Aorta (tissue), 5 donors: Measurements from ENCODE around the gene HDAC5. TPM values are rescaled to one million over a fixed set of nuclear protein-coding genes. Genes with fewer than 3 reads are reported as not detected.
A peak's percentile ranks its signal among the peaks of the same experiment; 100 is the strongest.

Experiments
- ATAC-seq: fragments of 200-7000 bp; cut with Tn5 transposase; one replicate; pipeline ENCODE4 v1.9.1; 2022; ENCODE audit warnings: moderate library complexity; ENCODE audit not compliant: low FRiP score
- DNase-seq, 2 donors: peaks; one replicate each; pipeline ENCODE4 v3.0.0-alpha.2; 2020
- H3K27ac ChIP-seq, 2 donors: one replicate each; pipeline ENCODE4 v1.5.1; 2013; ENCODE audit warnings: low read length in 2 of 2, mild to moderate bottlenecking in 2 of 2, moderate library complexity in 2 of 2, control low read depth in 1 of 2, inconsistent platforms in 1 of 2, low read depth in 1 of 2
- H3K27me3 ChIP-seq, 2 donors: one replicate each; pipeline ENCODE4 v1.6.1; 2013; ENCODE audit warnings: control low read depth in 1 of 2, low read length in 1 of 2, mild to moderate bottlenecking in 1 of 2, moderate library complexity in 1 of 2; ENCODE audit not compliant: insufficient read depth in 2 of 2, control insufficient read depth in 1 of 2
- H3K36me3 ChIP-seq, 2 donors: one replicate each; pipeline ENCODE4 v1.6.1; 2013; ENCODE audit warnings: control low read depth in 1 of 2, low read length in 1 of 2, mild to moderate bottlenecking in 1 of 2; ENCODE audit not compliant: insufficient read depth in 2 of 2, control insufficient read depth in 1 of 2
- H3K4me1 ChIP-seq, 2 donors: one replicate each; pipeline ENCODE4 v1.6.1; 2013; ENCODE audit warnings: low read length in 2 of 2, control low read depth in 1 of 2, mild to moderate bottlenecking in 1 of 2, moderate library complexity in 1 of 2; ENCODE audit not compliant: insufficient read depth in 2 of 2, control insufficient read depth in 1 of 2
- H3K4me3 ChIP-seq, 2 donors: one replicate each; pipeline ENCODE4 v1.5.1; 2013; ENCODE audit warnings: low read length in 2 of 2, control low read depth in 1 of 2, mild to moderate bottlenecking in 1 of 2
- H3K9me3 ChIP-seq: one replicate; pipeline ENCODE4 v1.6.1; 2013; ENCODE audit warnings: mild to moderate bottlenecking, low read length; ENCODE audit not compliant: control insufficient read depth
- WGBS, 2 donors: extraction: QIAGEN DNeasy Blood & Tissue Kit; methylation state at CpG; one replicate each; pipeline ENCODE4 v1.1.7; 2013; 5-methylcytosine and 5-hydroxymethylcytosine counted together
- intact Hi-C, 2 donors: fragments of 100-400 bp; cut with DNase I; formaldehyde crosslinking; loops; one replicate each; pipeline versions ENCODE4 v1.14.2 to v1.15.0; 2022
- long read RNA-seq, 2 donors: library from polyadenylated mRNA; unstranded; transcript quantifications; one replicate each; pipeline ENCODE4 v2.0.0, GENCODE V29; 2020 to 2021
- polyA plus RNA-seq, 2 donors: library from polyadenylated mRNA; stranded (reverse); fragments of 200-250 nt; gene quantifications; one replicate each; pipeline ENCODE4 v1.2.3, GENCODE V29; 2013
- total RNA-seq, 2 donors: library from RNA; stranded (reverse); fragmentation: NEBNext Ultra II Directional; extraction: Animal tissue kit (Norgen Biotek cat#: 25700); gene quantifications; one replicate each; pipeline ENCODE4 v1.2.1, GENCODE V29; 2021
- donor health status: healthy with polysubstance abuse.
- donor health status: Bipolar disorder and iron deficiency.
- donor health status: DM: no; HTN: no; CAD: no.
- donor health status: DM: no; HTN: no; CAD: no.
- donor health status: DM: yes; HTN: yes; CAD: no.

The HDAC5 gene
- total RNA-seq = 10 to 100 TPM; 69.7 to 82.6 TPM
- polyA plus RNA-seq = 10 to 100 TPM; 28.9 to 83.4 TPM
- long read RNA-seq, donor 1, full-length matches to known transcripts = 17 of 273 reads
- long read RNA-seq, donor 1, partial matches to known transcripts = 196 of 273 reads
- long read RNA-seq, donor 1, other reads (novel, unspliced or antisense) = 60 of 273 reads
- long read RNA-seq, donor 2, full-length matches to known transcripts = 20 of 124 reads
- long read RNA-seq, donor 2, partial matches to known transcripts = 70 of 124 reads
- long read RNA-seq, donor 2, other reads (novel, unspliced or antisense) = 34 of 124 reads

GRCh38 chr17:44123356-44124117 lies at the start of gene HDAC5:
Gene HDAC5, minus strand, starts transcription at chr17:44123641. Its CDS starts 6,126 bp downstream, at chr17:44117515.
- intact Hi-C loops = loop anchor here in 1 of 2 donors (1.0 to 10.0 kb wide), 3 partner anchors 15 to 219 kb away; partner anchors contain the start of gene MPP2
- peak; percentile 98 for ATAC-seq
- Histone ChIP-seq H3K27me3 (no peaks in the 10 kb centered on the region), H3K4me1 (no peaks in the 10 kb centered on the region), H3K4me3 (peak within 1 kb of the TSS; percentile 96 to 98), H3K36me3 (no peaks in the 10 kb centered on the region), H3K9me3 (no peaks in the 10 kb centered on the region), H3K27ac (peak within 1 kb of the TSS; percentile 69 to 76)
- DNase-seq = peak; percentile 98
- 0 to 1% methylated on average over 44 to 78 of the region's 78 CpGs for WGBS, 2 donors

- intact Hi-C loops = no loop called here
- 84 to 88% methylated on average over 17 of the region's 17 CpGs for WGBS, 2 donors
- no peak for DNase-seq
- no peak overlapping the region for H3K27ac ChIP-seq
- H3K4me3 ChIP-seq = no peak overlapping the region
- peaks cover 0 to 3% of the 10 kb centered on the region in 2 donors for H3K36me3 ChIP-seq
- ATAC-seq = no peak
- no peaks in the 10 kb centered on the region for H3K27me3 ChIP-seq
- H3K9me3 ChIP-seq = no peaks in the 10 kb centered on the region
- no peaks in the 10 kb centered on the region for H3K4me1 ChIP-seq
Observed at GRCh38 chr17:44171931-44172455, 48.6 kb upstream of the HDAC5 start.

GRCh38 chr17:44170499-44171201 lies 47.2 kb upstream of the HDAC5 start, which contains the start of gene ASB16:
Gene ASB16, plus strand, starts transcription at chr17:44170704. Its CDS starts 86 bp downstream, at chr17:44170790.
- DNase-seq = peak in 1 of 2 donors; percentile 61
- WGBS, 2 donors = 4 to 5% methylated on average over 21 of the region's 21 CpGs
- H3K36me3 ChIP-seq = no peaks in the 10 kb centered on the region
- no peaks in the 10 kb centered on the region for H3K4me1 ChIP-seq
- H3K9me3 ChIP-seq = no peaks in the 10 kb centered on the region
- ATAC-seq = peak; percentile 65
- peak within 1 kb of the TSS; percentile 3 to 11 for H3K27ac ChIP-seq
- peak within 1 kb of the TSS in 1 of 2 donors; percentile 16 for H3K4me3 ChIP-seq
- H3K27me3 ChIP-seq = no peaks in the 10 kb centered on the region
- intact Hi-C loops = loop anchor here in 1 of 2 donors (1.0 kb wide), 1 partner anchor 29 kb away; the partner anchor contains the start of gene HROB

GRCh38 chr17:44170135-44170498 lies 46.7 kb upstream of the HDAC5 start:
- 23 to 26% methylated on average over 5 of the region's 5 CpGs for WGBS, 2 donors
- Histone ChIP-seq H3K27me3 (no peaks in the 10 kb centered on the region), H3K4me1 (no peaks in the 10 kb centered on the region), H3K9me3 (no peaks in the 10 kb centered on the region), H3K4me3 (no peak overlapping the region), H3K27ac (peak overlapping the region in 1 of 2 donors; percentile 4), H3K36me3 (no peaks in the 10 kb centered on the region)
- ATAC-seq = no peak
- intact Hi-C loops = loop anchor here in 1 of 2 donors (1.0 kb wide), 1 partner anchor 29 kb away; the partner anchor contains the start of gene HROB
- DNase-seq = no peak

- intact Hi-C loops = loop anchor here (5.0 kb wide), 2 partner anchors 95 to 225 kb away; partner anchors contain the start of genes G6PC3 (in 1 of the 2) and PPY (in 1 of the 2)
Observed at GRCh38 chr17:44167181-44167861, 43.9 kb upstream of the HDAC5 start.

GRCh38 chr17:44164476-44164875 lies 41.0 kb upstream of the HDAC5 start:
- intact Hi-C loops = no loop called here

More at GRCh38 chr17:44167181-44167861, 43.9 kb upstream of the HDAC5 start:
- no peaks in the 10 kb centered on the region for H3K4me1 ChIP-seq
- H3K27ac ChIP-seq = no peak overlapping the region
- H3K27me3 ChIP-seq = no peaks in the 10 kb centered on the region
- ATAC-seq (no peak), DNase-seq (no peak)
- 4 to 10% methylated on average over 7 of the region's 7 CpGs for WGBS, 2 donors
- H3K4me3 ChIP-seq = no peak overlapping the region
- H3K9me3 ChIP-seq = no peaks in the 10 kb centered on the region
- H3K36me3 ChIP-seq = no peaks in the 10 kb centered on the region

GRCh38 chr17:44159519-44160210 lies 36.2 kb upstream of the HDAC5 start:
- H3K4me3 ChIP-seq = no peak overlapping the region
- 91 to 92% methylated on average over 15 of the region's 15 CpGs for WGBS, 2 donors
- H3K4me1 ChIP-seq = no peaks in the 10 kb centered on the region
- DNase-seq = no peak
- intact Hi-C loops = no loop called here
- H3K27ac ChIP-seq = no peak overlapping the region
- no peaks in the 10 kb centered on the region for H3K9me3 ChIP-seq
- H3K27me3 ChIP-seq = no peaks in the 10 kb centered on the region
- no peak for ATAC-seq
- H3K36me3 ChIP-seq = no peaks in the 10 kb centered on the region

More at GRCh38 chr17:44164476-44164875, 41.0 kb upstream of the HDAC5 start:
- Histone ChIP-seq H3K36me3 (no peaks in the 10 kb centered on the region), H3K4me3 (no peak overlapping the region), H3K4me1 (no peaks in the 10 kb centered on the region), H3K9me3 (no peaks in the 10 kb centered on the region), H3K27ac (no peak overlapping the region), H3K27me3 (no peaks in the 10 kb centered on the region)
- DNase-seq = no peak
- no peak for ATAC-seq
- WGBS, 2 donors = 94% methylated on average over 1 of the region's 1 CpG
